K562 (cell line): ENCODE measurements around the gene ZC3H8. TPM values are rescaled to one million over a fixed set of nuclear protein-coding genes. Genes with fewer than 3 reads are reported as not detected.

Experiments used
- HDAC2 ChIP-seq: fragments of 450-650 bp; IDR thresholded peaks from 2 replicates; pipeline ENCODE4 v1.6.1; 2016; ENCODE audit warnings: mild to moderate bottlenecking
- MYC ChIP-seq, 2 experiments: fragments of 250-450 bp in 1 of 2; sonication (Bioruptor Pico) in 1 of 2; IDR thresholded peaks; 2 replicates each; pipeline versions ENCODE4 v1.5.1 to v1.6.1; 2012 to 2021; ENCODE audit warnings: low read depth in 2 of 2, borderline replicate concordance in 1 of 2, improper control_type of control experiment in 1 of 2, low read length in 1 of 2, mild to moderate bottlenecking in 1 of 2, moderate library complexity in 1 of 2
- POLR2AphosphoS2 ChIP-seq: IDR thresholded peaks from 2 replicates; pipeline ENCODE4 v1.6.1; 2012; ENCODE audit warnings: low read length, improper control_type of control experiment
- RBFOX2 ChIP-seq: fragments of 200-400 bp; formaldehyde crosslinking; IDR thresholded peaks from 2 replicates; pipeline ENCODE4 v1.6.1; 2017; ENCODE audit warnings: low read depth, mild to moderate bottlenecking, low read length, moderate library complexity
- ZNF23 ChIP-seq: fragments of 250-450 bp; sonication (Bioruptor Pico); IDR thresholded peaks from 2 replicates; pipeline ENCODE4 v1.4.0; 2020; ENCODE audit warnings: mild to moderate bottlenecking
- ZNF347 ChIP-seq: fragments of 450-650 bp; formaldehyde crosslinking; IDR thresholded peaks from 2 replicates; pipeline ENCODE4 v1.4.0; 2020; ENCODE audit warnings: low read depth, mild to moderate bottlenecking, moderate library complexity
- ZNF384 ChIP-seq: IDR thresholded peaks from 2 replicates; pipeline ENCODE4 v1.6.1; 2012; ENCODE audit warnings: low read depth, low read length, improper control_type of control experiment
- polyA plus RNA-seq, 8 experiments: library from polyadenylated mRNA; depleted of rRNA in 4 of 8; stranded (reverse) in 5 of 8; unstranded in 3 of 8; fragments of >200 nt; fragmentation: Nextera tagmentation in 2 of 8; fragmentation: Illumina TruSeq in 1 of 8; extraction: Ambion mirVana in 2 of 8; extraction: Trizol in 1 of 8; gene quantifications; 2 replicates each; pipeline versions ENCODE4 v1.2.1 to v1.2.3, GENCODE V29; 2011 to 2014; ENCODE audit warnings: inconsistent platforms in 1 of 8, missing spikeins in 1 of 8
- total RNA-seq, 7 experiments: library from RNA; depleted of rRNA in 6 of 7; stranded (reverse); fragments of >200 nt in 6 of 7; fragmentation: Illumina TruSeq in 2 of 7; extraction: Trizol in 2 of 7; gene quantifications; 2 replicates each; pipeline versions ENCODE4 v1.2.1 to v1.2.3, GENCODE V29; 2011 to 2021; ENCODE audit warnings: low replicate concordance in 1 of 7
- TF ChIP-seq, protein P1 (sequence below), 2 experiments: IDR thresholded peaks; 2 replicates each; pipeline ENCODE4 v1.6.1; 2012; ENCODE audit warnings: improper control_type of control experiment in 2 of 2, low read depth in 2 of 2, low read length in 2 of 2, borderline replicate concordance in 1 of 2
- TF ChIP-seq, protein P2 (sequence below): fragments of 450-650 bp; IDR thresholded peaks from 2 replicates; pipeline ENCODE4 v1.6.1; 2018; ENCODE audit not compliant: partially characterized antibody
- TF ChIP-seq, protein P3 (sequence below): fragments of 450-650 bp; formaldehyde crosslinking; IDR thresholded peaks from 2 replicates; pipeline ENCODE4 v1.4.0; 2022; ENCODE audit warnings: mild to moderate bottlenecking, moderate library complexity
- TF ChIP-seq, protein P4 (sequence below), 2 experiments: fragments of 450-650 bp; conservative IDR thresholded peaks; 2 replicates each; pipeline ENCODE4 v1.6.1; 2017; ENCODE audit warnings: mild to moderate bottlenecking in 2 of 2, moderate library complexity in 2 of 2

Gene ZC3H8
- total and polyA plus RNA-seq, 9 of the 15 experiments (the other 6 are each of a cell fraction or from before 2014, with no cell fraction given): 11.6 to 41.5 (median 27.5) TPM

DNA sequence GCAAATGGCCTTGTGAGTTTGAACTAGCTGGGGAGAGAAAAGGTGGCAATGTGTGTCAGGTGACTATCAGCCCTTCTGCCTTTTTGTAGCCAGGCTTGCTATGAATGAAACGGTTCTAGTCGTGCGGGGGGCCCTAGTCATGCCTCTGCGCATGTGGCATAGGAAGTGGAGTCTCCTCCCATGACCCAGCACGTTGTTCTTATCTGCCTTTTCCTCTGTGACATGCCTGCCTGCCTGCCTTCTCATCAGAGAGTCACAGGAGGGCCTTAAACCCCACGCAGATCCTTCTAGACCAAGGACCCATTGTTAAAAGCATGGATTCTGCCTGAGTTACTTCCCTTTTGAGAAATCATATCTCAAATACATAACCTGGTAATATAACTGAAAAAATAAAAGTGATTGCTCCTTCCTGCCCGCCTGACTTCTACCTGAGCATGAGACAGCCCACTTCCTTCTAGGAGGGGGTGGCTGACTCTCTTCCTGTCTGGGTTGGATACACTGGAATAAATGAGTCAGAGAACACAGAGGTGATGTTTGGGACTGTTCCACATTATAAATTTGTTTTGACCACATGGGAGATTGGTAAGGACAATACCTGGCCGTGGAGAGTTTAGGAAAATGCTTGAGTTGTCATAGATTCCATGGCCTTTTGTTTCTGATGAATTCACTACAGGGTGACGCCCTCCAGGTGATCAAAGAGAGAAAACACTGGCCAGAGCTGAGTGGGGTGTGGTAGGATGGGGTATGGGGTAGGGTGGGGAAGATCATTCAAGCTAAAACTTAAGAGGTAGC lies 66.8 kb downstream of the ZC3H8 start (continued):
- TF ChIP-seq, protein P1, sequence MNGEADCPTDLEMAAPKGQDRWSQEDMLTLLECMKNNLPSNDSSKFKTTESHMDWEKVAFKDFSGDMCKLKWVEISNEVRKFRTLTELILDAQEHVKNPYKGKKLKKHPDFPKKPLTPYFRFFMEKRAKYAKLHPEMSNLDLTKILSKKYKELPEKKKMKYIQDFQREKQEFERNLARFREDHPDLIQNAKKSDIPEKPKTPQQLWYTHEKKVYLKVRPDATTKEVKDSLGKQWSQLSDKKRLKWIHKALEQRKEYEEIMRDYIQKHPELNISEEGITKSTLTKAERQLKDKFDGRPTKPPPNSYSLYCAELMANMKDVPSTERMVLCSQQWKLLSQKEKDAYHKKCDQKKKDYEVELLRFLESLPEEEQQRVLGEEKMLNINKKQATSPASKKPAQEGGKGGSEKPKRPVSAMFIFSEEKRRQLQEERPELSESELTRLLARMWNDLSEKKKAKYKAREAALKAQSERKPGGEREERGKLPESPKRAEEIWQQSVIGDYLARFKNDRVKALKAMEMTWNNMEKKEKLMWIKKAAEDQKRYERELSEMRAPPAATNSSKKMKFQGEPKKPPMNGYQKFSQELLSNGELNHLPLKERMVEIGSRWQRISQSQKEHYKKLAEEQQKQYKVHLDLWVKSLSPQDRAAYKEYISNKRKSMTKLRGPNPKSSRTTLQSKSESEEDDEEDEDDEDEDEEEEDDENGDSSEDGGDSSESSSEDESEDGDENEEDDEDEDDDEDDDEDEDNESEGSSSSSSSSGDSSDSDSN (IDR thresholded peaks at IDR 0.05; ENCODE audit: borderline replicate concordance in 1 of 2, low read depth in 2 of 2, low read length in 2 of 2): 0 out of 4 replicates have a peak, but pooled peaks of 1 of the 2 experiments have one; percentile 38
- TF ChIP-seq MYC (IDR thresholded peaks at IDR 0.05; ENCODE audit: low read depth, low read length) (peak; percentile 83; the same call in 1 of the 2 replicates), MYC (CRISPR knock-in tag; IDR thresholded peaks at IDR 0.05; ENCODE audit: borderline replicate concordance, low read depth) (no peak), ZNF347 (CRISPR knock-in tag) (no peak), HDAC2 (peak; percentile 23; the same call in 1 of the 2 replicates), POLR2AphosphoS2 (no peak), ZNF23 (no peak), ZNF384 (peak; percentile 4; the same call in 1 of the 2 replicates), RBFOX2 (peak; percentile 39; the same call in 1 of the 2 replicates)
- TF ChIP-seq, protein P2, sequence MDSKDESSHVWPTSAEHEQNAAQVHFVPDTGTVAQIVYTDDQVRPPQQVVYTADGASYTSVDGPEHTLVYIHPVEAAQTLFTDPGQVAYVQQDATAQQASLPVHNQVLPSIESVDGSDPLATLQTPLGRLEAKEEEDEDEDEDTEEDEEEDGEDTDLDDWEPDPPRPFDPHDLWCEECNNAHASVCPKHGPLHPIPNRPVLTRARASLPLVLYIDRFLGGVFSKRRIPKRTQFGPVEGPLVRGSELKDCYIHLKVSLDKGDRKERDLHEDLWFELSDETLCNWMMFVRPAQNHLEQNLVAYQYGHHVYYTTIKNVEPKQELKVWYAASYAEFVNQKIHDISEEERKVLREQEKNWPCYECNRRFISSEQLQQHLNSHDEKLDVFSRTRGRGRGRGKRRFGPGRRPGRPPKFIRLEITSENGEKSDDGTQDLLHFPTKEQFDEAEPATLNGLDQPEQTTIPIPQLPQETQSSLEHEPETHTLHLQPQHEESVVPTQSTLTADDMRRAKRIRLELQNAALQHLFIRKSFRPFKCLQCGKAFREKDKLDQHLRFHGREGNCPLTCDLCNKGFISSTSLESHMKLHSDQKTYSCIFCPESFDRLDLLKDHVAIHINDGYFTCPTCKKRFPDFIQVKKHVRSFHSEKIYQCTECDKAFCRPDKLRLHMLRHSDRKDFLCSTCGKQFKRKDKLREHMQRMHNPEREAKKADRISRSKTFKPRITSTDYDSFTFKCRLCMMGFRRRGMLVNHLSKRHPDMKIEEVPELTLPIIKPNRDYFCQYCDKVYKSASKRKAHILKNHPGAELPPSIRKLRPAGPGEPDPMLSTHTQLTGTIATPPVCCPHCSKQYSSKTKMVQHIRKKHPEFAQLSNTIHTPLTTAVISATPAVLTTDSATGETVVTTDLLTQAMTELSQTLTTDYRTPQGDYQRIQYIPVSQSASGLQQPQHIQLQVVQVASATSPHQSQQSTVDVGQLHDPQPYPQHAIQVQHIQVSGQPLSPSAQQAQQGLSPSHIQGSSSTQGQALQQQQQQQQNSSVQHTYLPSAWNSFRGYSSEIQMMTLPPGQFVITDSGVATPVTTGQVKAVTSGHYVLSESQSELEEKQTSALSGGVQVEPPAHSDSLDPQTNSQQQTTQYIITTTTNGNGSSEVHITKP: peak; percentile 93
- TF ChIP-seq, protein P3, sequence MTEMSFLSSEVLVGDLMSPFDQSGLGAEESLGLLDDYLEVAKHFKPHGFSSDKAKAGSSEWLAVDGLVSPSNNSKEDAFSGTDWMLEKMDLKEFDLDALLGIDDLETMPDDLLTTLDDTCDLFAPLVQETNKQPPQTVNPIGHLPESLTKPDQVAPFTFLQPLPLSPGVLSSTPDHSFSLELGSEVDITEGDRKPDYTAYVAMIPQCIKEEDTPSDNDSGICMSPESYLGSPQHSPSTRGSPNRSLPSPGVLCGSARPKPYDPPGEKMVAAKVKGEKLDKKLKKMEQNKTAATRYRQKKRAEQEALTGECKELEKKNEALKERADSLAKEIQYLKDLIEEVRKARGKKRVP (CRISPR knock-in tag): 0 out of 2 replicates have a peak, but pooled peaks have one; percentile 47
- TF ChIP-seq, protein P4, sequence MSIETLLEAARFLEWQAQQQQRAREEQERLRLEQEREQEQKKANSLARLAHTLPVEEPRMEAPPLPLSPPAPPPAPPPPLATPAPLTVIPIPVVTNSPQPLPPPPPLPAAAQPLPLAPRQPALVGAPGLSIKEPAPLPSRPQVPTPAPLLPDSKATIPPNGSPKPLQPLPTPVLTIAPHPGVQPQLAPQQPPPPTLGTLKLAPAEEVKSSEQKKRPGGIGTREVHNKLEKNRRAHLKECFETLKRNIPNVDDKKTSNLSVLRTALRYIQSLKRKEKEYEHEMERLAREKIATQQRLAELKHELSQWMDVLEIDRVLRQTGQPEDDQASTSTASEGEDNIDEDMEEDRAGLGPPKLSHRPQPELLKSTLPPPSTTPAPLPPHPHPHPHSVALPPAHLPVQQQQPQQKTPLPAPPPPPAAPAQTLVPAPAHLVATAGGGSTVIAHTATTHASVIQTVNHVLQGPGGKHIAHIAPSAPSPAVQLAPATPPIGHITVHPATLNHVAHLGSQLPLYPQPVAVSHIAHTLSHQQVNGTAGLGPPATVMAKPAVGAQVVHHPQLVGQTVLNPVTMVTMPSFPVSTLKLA (conservative IDR thresholded peaks at IDR 0.05): peak; percentile 78 to 86
